Retina (tissue), 1 donor: ENCODE data around the gene CRYL1.

Source experiments
- DNase-seq: peaks from one replicate; pipeline ENCODE4 v3.0.0-alpha.2; 2016

The CRYL1 gene

DNA sequence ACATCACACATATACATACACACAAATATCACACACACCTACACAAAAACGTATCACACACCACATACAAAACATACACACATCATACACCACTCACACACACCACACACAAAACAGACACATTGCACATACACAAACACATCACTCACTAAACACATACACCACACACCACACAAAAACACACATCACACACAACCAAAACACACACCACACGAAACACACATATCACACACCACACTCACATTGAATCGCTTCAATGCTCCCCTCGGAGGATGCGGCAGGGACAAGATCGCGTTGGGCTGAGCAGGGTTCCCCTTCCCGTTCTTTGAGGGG lies 131.5 kb downstream of the CRYL1 start:
- DNase-seq, result no peak

DNA sequence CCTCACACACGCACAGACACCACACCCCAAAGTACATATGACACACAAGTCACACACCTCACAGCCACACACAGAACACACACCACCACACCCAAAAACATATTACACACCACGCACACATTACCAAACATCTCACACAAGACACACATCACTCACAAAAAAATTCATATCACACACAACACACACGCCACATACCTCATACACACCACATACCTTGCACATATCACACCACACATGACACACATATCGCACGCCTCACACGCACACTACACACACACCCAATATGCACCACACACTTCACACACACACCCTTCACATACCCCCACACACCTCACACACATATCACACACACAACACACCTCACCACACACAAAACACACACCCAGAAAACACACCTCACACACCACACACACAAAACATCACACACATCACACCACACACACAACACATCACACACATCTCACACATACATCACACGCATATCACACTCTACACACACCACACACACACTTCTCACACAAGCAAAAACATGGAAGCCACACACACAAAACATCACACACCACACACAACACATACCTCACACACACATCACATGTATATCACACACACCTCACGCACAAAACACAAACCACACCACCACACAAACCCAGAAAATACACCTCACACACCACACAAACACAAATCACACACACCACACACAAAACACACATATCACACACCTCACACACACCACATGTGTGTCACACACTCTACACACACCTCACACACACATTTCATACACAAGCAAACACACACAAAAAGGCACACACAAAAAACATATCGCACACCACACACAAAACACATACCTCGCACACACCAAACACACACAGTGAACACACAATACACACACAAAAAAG lies 132.1 kb downstream of the CRYL1 start:
- DNase-seq, result no peak

DNA sequence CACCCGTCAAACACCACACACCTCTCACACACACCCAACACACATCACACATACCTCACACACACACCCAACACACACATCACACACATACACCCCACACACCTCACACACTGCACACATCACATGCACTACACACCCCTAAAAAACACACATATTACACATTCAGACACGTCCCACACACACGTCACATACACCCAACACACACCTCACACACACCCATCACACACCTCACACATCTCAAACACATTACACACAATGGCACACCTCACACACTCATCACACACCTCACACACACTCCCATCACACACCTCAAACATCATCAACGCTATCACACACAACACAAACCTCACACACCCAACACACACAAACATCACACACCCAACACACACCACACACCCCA lies 133.1 kb downstream of the CRYL1 start:
- DNase-seq, result no peak

DNA sequence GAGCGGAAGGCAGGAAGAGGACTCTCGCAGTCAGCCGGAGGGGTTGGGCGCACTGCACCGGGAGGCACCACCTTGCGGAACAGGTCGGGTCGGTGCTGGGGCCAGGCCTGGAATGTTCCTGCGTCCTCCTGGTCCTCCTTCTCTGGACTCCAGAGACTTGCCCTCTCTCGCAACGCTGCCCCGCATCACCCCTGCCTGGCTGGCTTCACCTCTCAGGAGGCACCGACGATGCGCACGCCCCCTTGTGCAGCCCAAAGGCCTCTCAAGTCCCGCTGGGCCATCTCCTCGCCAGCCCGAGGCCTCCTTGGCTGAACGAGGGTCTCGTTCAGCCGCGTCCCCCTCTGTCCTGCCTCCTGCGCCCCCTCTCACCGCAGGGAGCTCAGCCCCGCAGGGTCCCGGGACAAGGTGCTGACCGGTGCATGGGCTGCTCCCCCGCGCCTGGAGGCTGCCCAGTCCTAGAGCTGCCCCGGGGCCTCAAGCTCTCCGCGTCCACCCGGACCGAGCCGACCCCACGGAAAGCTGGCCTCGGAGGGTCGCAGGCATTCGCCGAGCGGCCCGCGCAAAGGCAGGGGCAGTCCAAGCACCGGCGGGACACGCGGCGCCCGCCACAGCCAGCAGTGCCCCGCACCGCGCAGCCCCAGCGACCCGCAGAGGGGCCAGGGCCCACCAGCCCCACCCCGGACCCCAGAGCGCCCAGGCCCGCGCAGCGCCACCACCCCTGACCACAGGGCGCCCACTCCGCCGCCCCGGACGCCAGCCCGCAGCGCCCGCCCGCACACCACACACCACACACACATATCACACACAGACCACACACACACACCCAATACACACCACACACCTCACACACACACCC lies 133.8 kb downstream of the CRYL1 start:
- no peak for DNase-seq

DNA sequence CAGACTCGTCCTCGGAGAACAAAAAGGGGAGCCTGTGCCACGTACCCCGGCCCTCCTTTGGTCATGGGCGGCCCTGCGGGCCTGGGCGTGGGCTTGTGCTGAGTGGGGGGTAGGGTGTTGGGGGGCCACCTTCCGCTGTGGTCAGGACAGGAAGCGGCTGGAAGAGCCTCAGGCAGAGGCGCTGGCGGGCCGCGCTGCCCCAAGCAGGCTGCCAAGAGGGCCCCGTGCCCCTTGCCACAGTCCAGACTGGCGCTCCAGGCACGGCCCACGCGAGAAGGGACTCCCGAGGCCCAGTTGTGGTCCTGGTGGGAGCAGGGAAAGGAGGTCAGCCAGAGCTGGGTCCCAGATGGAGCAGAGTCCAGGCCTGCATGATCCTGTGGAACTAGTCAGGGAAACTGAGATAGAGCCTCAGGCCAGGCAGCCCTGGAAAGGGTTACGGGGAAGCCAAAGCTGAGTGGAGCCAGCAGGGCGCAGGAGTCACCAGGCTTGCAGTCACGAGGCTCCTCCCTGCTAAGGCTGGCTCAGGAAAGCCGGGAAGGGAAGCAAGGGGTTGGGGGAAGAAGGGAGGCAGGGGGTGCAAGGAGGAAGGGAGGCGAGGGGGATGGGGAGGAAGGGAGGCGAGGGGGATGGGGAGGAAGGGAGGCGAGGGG lies 135.0 kb downstream of the CRYL1 start:
- DNase-seq, result no peak

- DNase-seq, result no peak
Observed at GRCh38 chr13:20389696-20390525, 135.7 kb downstream of the CRYL1 start.

DNA sequence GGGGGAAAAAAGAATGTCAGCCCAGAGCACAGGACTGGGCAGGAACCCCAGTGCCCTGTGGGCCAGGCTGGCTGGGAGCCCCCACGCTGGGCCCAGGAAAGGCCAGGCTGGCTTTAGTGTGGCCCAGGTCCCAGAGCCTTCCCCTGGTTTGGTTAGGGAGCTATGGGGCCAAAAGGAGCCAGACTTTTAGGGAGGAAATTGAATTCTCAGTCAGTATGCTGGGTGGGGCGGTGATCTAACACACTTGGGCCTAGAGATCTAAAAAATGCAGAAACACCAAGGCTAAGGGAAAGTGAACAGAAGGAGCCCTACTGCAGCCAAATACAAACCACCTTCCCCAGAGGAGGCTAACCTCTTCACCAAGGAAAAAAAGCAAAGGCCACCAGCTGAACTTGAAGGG lies 137.5 kb downstream of the CRYL1 start:
- no peak for DNase-seq

DNA sequence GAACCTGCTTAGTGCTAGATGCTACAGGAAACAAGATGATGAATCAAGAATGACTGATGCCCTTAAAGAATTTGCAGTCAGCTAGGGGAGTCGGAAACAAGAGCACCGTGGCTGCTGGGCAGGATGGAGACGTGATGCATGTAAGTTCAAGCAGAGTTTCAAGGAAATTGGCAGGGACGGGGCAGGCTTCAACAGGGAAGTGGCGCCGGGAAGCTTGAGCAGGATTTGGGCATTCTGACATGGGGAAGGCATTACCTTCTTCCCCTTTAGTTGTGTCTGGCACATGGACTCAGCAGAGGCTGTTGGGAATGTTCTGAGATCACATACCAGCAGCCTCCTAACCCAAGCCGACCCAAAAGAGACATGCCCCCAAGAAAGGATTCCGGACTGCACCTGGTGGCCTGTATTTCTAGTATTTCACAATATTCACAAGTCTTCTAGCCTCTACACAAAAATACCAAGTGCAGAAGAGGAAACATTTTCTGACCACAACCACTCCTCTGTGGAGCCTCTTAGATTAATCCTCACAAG lies 138.2 kb downstream of the CRYL1 start:
- DNase-seq, result no peak

GRCh38 chr13:20387006-20387405 lies 138.7 kb downstream of the CRYL1 start:
- DNase-seq, result no peak

- no peak for DNase-seq
Observed at GRCh38 chr13:20383058-20383457, 142.6 kb downstream of the CRYL1 start.

GRCh38 chr13:20381401-20381800 lies 144.3 kb downstream of the CRYL1 start:
- no peak for DNase-seq

DNA sequence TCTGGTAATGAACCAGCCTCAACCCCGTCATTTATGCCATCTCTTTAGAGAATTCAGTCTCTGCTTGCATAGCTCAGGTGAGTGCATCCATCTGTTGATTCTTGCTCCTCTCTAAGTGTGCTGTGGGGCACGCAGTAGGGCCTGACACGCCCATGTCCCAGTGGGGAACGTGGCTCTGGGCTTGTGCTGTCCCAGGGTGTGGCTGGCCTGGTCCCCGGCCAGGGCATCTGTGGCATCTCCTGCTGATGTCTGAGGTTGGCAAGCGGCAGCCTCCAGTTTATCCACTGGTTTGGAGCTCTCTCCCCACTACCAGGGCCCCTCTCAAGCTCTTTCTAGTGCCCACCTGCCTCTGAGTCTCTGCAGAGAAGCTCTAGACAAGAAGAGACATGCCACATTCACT lies 146.9 kb downstream of the CRYL1 start:
- DNase-seq, result no peak

GRCh38 chr13:20377720-20378119 lies 147.9 kb downstream of the CRYL1 start:
- DNase-seq, result no peak

GRCh38 chr13:20375871-20376270 lies 149.8 kb downstream of the CRYL1 start:
- DNase-seq, result no peak

- DNase-seq, result no peak
Observed at GRCh38 chr13:20373861-20374260, 151.8 kb downstream of the CRYL1 start.

- no peak for DNase-seq
Observed at GRCh38 chr13:20371825-20372224, 153.8 kb downstream of the CRYL1 start.

GRCh38 chr13:20370815-20371421 lies 154.7 kb downstream of the CRYL1 start:
- no peak for DNase-seq

DNA sequence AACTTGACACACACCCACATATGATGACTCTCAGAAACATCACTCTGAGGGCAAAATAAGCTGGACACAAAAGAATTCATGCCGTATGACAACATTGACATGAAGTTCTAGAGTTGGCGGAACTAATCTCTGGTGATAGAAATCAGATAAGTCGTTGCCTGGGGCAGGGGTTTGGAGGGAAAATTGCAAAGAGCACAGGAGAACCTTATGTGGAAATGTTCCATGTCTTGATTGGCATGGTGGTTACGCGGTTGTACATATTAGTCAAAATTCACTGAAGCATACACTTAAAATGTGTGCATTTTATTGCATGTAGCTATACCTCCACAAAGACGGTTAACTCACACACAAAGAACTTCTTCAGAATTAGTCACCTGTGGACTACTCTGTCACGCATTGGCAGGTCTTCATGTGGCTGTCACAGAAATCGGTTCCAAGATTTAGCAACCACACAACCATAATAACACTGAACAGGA lies 155.7 kb downstream of the CRYL1 start:
- no peak for DNase-seq

DNA sequence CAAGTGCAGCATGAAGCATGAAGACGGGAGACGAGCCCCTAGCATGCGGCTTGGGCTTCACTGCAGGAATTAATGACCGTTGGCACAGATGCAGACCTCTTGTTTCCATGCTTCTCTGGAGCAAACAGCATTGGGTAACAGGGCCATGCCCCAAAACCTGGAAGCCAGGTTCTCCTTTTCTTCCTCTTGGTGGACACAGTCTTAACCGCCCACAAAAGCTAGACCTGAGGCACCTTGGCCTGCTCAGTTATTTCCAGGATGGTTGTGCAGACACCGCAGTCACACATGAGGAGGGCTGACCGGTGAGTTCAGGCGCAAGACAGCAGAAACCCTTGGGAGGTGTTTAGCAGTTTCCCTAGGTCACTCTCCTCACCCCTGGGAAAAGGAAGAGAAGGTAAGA lies 159.6 kb downstream of the CRYL1 start:
- DNase-seq, result no peak

DNA sequence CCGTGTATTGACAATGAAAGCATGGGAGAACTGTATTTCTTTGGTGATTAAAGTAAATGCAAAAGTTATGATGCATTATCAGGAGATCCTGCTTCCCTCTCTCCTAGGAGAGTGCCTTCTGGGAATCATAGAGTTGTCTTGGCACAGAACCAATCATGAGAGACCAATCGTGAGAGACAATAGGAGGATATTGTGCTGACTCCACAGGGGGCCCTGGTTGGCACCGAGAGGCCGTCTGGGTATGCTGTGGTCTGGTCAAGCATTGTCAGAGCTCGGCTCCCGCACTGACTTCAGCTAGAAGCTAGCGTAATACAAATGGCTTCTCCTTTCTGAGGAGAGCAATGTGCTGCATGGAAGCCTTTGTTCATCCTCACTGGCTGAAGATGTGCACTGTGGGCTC lies 162.1 kb downstream of the CRYL1 start:
- peak; percentile 42 for DNase-seq

DNA sequence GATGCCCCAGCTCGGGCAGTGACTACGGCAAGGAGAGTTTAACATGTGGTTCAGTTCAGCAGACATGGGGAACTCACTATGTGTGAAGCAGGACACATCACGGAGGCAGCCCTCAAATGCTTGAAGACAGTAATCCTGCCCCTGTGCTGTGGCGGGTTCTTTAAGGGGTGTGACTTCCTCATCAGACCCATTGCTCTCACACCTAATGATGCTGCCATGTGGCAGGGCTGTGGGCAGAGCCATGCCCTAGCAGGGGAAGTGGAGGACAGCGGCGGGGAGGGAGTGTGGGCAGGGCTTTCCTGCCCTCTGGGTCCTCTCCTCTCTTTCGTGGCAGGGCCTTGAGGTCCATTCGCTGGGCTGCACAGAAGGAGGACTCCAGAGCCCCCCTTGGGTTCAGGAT lies 162.5 kb downstream of the CRYL1 start:
- no peak for DNase-seq
